ENCODE measurements around the gene GSAP. TPM values are rescaled to one million over a fixed set of nuclear protein-coding genes. Genes with fewer than 3 reads are reported as not detected.
A peak's percentile ranks its signal among the peaks of the same experiment; 100 is the strongest.

The GSAP gene
- total and polyA plus RNA-seq, 10 donors, result 35.9 to 96.5 (median 76.9) TPM

GRCh38 chr7:77416621-77417371 lies 647 bp upstream of the GSAP start:
- intact Hi-C loops (cut with DNase I; ENCODE audit: low total_unique reads), result no loop called here
- Histone ChIP-seq H3K4me1 (peaks cover 9 to 80% (median 48%) of the 10 kb centered on the region in 6 donors), H3K36me3 (no peaks in the 10 kb centered on the region), H3K27ac (peak overlapping the region; percentile 90 to 98 (median 96)), H3K27me3 (replicated peaks in 1 of 7) (no peaks in the 10 kb centered on the region), H3K9me3 (no peaks in the 10 kb centered on the region), H3K4me3 (peak overlapping the region; percentile 64 to 87 (median 69))
- no peak for TF ChIP-seq POLR2A (IDR thresholded peaks at IDR 0.05)
- no peak for TF ChIP-seq POLR2AphosphoS5 (IDR thresholded peaks at IDR 0.05)
- TF ChIP-seq CTCF (IDR thresholded peaks at IDR 0.05 in 8 of 11, conservative IDR thresholded peaks at IDR 0.05 in 3 of 11), result peak in 1 of 11 experiments; percentile 4
- WGBS, 5 donors, result 44 to 61% (median 56%) methylated on average over 15 to 20 of the region's 20 CpGs
- no peak for DNase-seq

DNA sequence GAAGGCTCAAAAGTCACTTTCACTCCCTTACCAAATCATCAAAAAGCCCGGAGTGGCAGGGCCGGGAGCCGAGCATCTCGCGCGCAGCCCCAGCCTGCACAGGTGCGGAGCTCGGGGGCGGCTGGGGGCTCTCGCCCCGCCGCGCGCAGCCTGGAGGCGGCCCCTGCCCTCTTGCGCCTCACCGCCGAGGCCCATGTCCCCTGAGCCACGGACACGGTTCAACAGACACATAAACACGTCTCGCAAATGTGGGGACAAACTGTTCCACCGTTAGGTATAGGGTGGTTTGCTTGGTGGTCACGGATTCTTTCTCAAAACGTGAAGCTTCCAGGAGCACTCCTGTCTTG lies 700 bp downstream of the GSAP start:
- peak; percentile 93 for DNase-seq
- TF ChIP-seq POLR2AphosphoS5 (IDR thresholded peaks at IDR 0.05) (peak; percentile 89 to 96 (median 90)), POLR2A (IDR thresholded peaks at IDR 0.05) (peak in 2 of 3 donors; percentile 41 to 58), CTCF (IDR thresholded peaks at IDR 0.05 in 8 of 11, conservative IDR thresholded peaks at IDR 0.05 in 3 of 11) (no peak)
- Histone ChIP-seq H3K36me3 (no peaks in the 10 kb centered on the region), H3K9me3 (no peaks in the 10 kb centered on the region), H3K4me3 (peak overlapping the region; percentile 64 to 87 (median 69)), H3K27me3 (replicated peaks in 1 of 7) (no peaks in the 10 kb centered on the region), H3K4me1 (peaks cover 9 to 80% (median 51%) of the 10 kb centered on the region in 6 donors), H3K27ac (peak overlapping the region; percentile 90 to 98 (median 96))
- WGBS, 5 donors, result 1 to 2% (median 2%) methylated on average over 10 to 25 of the region's 25 CpGs
- intact Hi-C loops (cut with DNase I; ENCODE audit: low total_unique reads), result no loop called here

DNA sequence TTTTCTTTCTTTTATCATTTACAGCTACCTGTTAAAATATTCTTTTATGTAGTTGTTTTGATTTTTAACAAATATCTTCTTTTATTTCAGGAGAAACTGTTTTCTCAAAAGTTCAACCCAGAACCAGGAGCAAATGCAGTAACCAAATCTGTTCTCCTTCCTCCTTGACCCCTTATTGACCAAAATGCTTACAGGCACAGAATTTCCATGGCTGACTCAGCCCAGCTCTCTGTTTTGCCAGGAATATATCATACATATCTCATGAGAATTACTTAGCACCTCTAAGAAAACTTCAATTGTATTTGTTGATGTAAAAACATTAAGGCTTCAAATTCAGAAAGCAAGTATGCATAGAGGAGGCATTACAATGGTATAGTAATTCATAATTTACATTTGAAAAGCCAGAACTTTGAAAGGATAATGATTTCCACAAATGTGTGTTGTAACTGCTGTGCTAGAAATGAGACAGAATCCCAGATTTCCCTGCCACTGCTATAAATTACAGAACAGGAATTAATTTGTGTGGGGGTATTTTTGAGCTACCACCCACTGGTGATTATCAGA lies 2.2 kb downstream of the GSAP start:
- intact Hi-C loops (cut with DNase I; ENCODE audit: low total_unique reads), result no loop called here
- Histone ChIP-seq H3K4me3 (peak overlapping the region in 5 of 8 donors; percentile 1 to 87 (median 7)), H3K9me3 (no peaks in the 10 kb centered on the region), H3K27ac (peak overlapping the region; percentile 90 to 98 (median 96)), H3K27me3 (replicated peaks in 1 of 7) (no peaks in the 10 kb centered on the region), H3K4me1 (peaks cover 9 to 91% (median 62%) of the 10 kb centered on the region in 6 donors), H3K36me3 (no peaks in the 10 kb centered on the region)
- DNase-seq, result no peak
- no peak for TF ChIP-seq POLR2AphosphoS5 (IDR thresholded peaks at IDR 0.05)

DNA sequence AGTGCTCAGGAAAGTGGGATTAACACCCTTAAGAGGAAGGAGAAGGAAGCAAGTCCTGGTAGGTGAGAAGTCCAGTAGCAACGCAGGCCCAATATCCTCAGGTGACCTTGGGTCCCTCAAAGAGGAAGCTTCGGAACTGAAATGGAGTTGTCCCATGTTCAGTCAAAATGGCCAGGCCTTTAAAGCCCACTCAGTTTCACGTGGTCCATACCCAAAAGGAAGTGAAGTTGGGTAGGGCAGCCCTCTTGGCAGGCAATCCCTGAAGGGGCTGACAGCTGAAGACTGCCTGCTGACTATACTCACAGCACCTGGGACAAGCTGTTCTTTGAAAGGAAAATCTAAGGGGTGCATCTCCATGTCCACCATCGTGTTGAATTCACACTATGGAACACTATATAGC lies 3.0 kb downstream of the GSAP start:
- Histone ChIP-seq H3K27me3 (replicated peaks in 1 of 7) (no peaks in the 10 kb centered on the region), H3K4me1 (peaks cover 9 to 93% (median 63%) of the 10 kb centered on the region in 6 donors), H3K27ac (peak overlapping the region in 6 of 8 donors; percentile 95 to 98 (median 96)), H3K4me3 (peak overlapping the region in 1 of 8 donors; percentile 21), H3K36me3 (no peaks in the 10 kb centered on the region), H3K9me3 (no peaks in the 10 kb centered on the region)
- TF ChIP-seq POLR2A (IDR thresholded peaks at IDR 0.05) (no peak), POLR2AphosphoS5 (IDR thresholded peaks at IDR 0.05) (peak in 1 of 3 donors; percentile 19)
- DNase-seq, result no peak
- 49 to 70% (median 58%) methylated on average over 4 of the region's 4 CpGs for WGBS, 5 donors
- intact Hi-C loops (cut with DNase I; ENCODE audit: low total_unique reads), result no loop called here
